HL-60 (cell line): Measurements from ENCODE around the gene VTI1A.

Experiments used
- DNase-seq, 2 experiments: peaks; one replicate each; pipeline ENCODE4 v3.0.0-alpha.2; 2010 to 2020; ENCODE audit warnings: low read depth in 1 of 2, low spot score in 1 of 2
- H3K27ac ChIP-seq: fragments of 250-450 bp; sonication (Bioruptor Pico); replicated peaks from 2 replicates; pipeline ENCODE4 v1.5.1; 2020; ENCODE audit warnings: mild to moderate bottlenecking, moderate library complexity
- H3K27me3 ChIP-seq: fragments of 250-450 bp; sonication (Bioruptor Pico); 2 replicates; pipeline ENCODE4 v1.5.1; 2021; ENCODE audit warnings: mild to moderate bottlenecking, moderate library complexity; ENCODE audit not compliant: insufficient read depth, poor library complexity, severe bottlenecking
- H3K4me3 ChIP-seq: replicated peaks from 2 replicates; pipeline ENCODE4 v1.5.1; 2011; ENCODE audit warnings: mild to moderate bottlenecking, control low read depth, low read length; ENCODE audit not compliant: insufficient read depth
- GABPA ChIP-seq: IDR thresholded peaks from 2 replicates; pipeline ENCODE4 v1.6.1; 2012; ENCODE audit warnings: low read depth
- POLR2AphosphoS5 ChIP-seq: IDR thresholded peaks from 2 replicates; pipeline ENCODE4 v1.6.1; 2012; ENCODE audit warnings: low read depth
- SPI1 ChIP-seq: IDR thresholded peaks from 2 replicates; pipeline ENCODE4 v1.6.1; 2012; ENCODE audit warnings: low read depth, mild to moderate bottlenecking, borderline replicate concordance
- TF ChIP-seq, protein P1 (sequence below): IDR thresholded peaks from one replicate; pipeline ENCODE4 v1.5.1; 2011; ENCODE audit warnings: low read length, control low read depth, inconsistent platforms; ENCODE audit not compliant: insufficient read depth
- TF ChIP-seq, protein P2 (sequence below): IDR thresholded peaks from 2 replicates; pipeline ENCODE4 v1.6.1; 2012; ENCODE audit warnings: low read depth; ENCODE audit not compliant: insufficient replicate concordance

Gene VTI1A

DNA sequence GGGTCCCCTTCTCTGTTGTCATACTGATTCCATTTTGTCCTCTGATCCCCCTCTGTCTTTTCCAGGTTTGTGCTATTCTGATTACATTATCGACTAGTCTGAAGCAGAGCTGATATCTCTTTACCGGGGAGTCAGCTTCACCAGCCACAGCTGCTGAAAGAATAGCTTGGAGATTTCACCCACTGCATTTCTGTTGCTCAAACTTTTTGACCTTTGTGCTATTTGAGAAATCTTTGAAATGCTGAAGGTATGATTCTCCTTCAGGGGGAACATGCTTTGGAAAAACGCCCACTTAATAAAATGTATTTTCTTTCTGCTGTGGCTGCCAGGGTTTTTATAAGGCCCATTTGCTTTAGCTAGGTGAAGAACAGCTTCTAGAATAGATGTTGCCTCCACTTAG is 305.3 kb downstream of the VTI1A start:
- DNase-seq, result no peak
- Histone ChIP-seq H3K4me3 (no peak overlapping the region), H3K27ac (no peak overlapping the region), H3K27me3 (no peaks in the 10 kb centered on the region)
- TF ChIP-seq POLR2AphosphoS5, result no peak
- no peak for TF ChIP-seq SPI1
- TF ChIP-seq, protein P1, sequence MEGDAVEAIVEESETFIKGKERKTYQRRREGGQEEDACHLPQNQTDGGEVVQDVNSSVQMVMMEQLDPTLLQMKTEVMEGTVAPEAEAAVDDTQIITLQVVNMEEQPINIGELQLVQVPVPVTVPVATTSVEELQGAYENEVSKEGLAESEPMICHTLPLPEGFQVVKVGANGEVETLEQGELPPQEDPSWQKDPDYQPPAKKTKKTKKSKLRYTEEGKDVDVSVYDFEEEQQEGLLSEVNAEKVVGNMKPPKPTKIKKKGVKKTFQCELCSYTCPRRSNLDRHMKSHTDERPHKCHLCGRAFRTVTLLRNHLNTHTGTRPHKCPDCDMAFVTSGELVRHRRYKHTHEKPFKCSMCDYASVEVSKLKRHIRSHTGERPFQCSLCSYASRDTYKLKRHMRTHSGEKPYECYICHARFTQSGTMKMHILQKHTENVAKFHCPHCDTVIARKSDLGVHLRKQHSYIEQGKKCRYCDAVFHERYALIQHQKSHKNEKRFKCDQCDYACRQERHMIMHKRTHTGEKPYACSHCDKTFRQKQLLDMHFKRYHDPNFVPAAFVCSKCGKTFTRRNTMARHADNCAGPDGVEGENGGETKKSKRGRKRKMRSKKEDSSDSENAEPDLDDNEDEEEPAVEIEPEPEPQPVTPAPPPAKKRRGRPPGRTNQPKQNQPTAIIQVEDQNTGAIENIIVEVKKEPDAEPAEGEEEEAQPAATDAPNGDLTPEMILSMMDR, result no peak

DNA sequence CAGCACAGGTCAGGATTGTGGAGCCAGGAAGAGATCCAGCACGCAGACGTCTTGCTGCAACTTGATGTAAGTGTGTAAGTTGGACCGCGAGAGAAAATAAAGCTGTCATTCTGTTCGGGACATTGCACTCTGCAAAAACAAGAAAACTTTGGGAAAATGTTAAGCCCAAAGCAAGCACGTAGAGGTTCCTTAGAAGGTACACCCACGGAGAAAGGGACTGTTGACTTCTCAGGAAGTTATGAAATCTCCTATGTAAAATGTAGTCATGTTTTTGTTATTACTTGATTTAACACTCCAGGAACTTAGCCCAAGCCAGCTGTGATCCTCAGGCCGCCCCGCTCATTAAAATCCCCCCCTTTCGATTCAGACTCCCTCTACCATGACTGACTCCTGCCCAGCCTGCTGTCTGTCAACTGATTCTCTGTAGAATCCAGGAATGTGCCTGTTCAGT is 307.0 kb downstream of the VTI1A start:
- TF ChIP-seq POLR2AphosphoS5 (no peak), GABPA (no peak), SPI1 (no peak)
- TF ChIP-seq, protein P1, result no peak
- TF ChIP-seq, protein P2, sequence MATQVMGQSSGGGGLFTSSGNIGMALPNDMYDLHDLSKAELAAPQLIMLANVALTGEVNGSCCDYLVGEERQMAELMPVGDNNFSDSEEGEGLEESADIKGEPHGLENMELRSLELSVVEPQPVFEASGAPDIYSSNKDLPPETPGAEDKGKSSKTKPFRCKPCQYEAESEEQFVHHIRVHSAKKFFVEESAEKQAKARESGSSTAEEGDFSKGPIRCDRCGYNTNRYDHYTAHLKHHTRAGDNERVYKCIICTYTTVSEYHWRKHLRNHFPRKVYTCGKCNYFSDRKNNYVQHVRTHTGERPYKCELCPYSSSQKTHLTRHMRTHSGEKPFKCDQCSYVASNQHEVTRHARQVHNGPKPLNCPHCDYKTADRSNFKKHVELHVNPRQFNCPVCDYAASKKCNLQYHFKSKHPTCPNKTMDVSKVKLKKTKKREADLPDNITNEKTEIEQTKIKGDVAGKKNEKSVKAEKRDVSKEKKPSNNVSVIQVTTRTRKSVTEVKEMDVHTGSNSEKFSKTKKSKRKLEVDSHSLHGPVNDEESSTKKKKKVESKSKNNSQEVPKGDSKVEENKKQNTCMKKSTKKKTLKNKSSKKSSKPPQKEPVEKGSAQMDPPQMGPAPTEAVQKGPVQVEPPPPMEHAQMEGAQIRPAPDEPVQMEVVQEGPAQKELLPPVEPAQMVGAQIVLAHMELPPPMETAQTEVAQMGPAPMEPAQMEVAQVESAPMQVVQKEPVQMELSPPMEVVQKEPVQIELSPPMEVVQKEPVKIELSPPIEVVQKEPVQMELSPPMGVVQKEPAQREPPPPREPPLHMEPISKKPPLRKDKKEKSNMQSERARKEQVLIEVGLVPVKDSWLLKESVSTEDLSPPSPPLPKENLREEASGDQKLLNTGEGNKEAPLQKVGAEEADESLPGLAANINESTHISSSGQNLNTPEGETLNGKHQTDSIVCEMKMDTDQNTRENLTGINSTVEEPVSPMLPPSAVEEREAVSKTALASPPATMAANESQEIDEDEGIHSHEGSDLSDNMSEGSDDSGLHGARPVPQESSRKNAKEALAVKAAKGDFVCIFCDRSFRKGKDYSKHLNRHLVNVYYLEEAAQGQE, result no peak
- Histone ChIP-seq H3K27ac (peak overlapping the region; percentile 25), H3K4me3 (no peak overlapping the region), H3K27me3 (no peaks in the 10 kb centered on the region)
- DNase-seq, result peak in 1 of 2 experiments; percentile 2

DNA sequence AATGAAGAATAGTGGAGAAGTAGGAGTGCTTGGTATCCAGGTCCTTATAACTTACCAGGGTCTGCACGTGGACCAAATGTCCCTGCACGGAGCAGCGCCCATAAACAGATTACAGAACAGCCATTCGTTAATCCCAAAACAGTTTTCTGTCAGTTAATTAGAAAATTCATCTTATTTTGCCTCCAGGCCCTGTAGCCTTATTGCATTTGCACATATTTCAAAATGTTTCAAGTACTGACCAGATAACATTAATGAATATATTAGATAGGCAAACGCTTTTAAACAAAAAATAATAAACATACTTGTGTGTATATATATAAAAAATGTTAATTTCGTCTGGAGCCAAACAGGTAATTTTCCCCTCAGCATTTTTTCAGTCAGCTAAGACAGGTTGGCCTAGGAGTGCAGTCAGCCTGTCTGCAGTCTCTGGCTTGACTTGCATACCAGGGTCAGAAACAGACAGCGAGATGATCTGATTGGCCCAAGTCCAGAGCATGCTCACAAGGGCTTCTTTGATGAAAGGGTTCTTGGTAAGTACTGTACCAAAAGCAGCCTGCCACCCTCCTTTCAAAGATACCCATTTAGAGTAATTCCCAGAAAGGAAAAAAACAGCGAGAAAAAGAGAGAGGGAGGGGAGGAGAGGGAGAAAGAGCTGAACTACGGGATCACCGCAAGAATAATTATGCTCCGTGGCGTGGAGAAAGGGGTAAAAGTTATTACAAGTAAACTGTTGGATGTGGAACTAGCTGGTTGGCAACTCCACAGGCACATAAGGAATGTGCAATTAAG is 308.6 kb downstream of the VTI1A start:
- TF ChIP-seq GABPA, result no peak
- TF ChIP-seq SPI1, result no peak
- TF ChIP-seq, protein P2, result no peak
- TF ChIP-seq POLR2AphosphoS5, result no peak
- TF ChIP-seq, protein P1, result no peak
- Histone ChIP-seq H3K27me3 (no peaks in the 10 kb centered on the region), H3K27ac (no peak overlapping the region), H3K4me3 (no peak overlapping the region)
- no peak for DNase-seq

DNA sequence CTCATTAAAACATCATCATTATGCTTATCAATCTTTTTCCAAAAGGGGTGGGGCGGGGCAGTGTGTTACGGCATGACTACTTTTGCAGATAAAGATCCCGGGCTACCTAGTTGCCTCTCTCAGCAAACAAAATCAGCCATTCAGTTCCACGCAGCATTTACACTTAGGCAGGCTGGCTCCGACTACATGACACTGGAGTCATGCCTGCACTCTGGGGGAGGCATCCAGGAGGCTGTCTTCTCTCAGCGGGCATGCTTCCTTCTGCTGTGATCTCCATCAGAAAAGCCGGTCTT is 309.2 kb downstream of the VTI1A start:
- TF ChIP-seq, protein P1, result no peak
- TF ChIP-seq GABPA (no peak), SPI1 (no peak), POLR2AphosphoS5 (no peak)
- TF ChIP-seq, protein P2, result no peak
- H3K4me3 ChIP-seq, result no peak overlapping the region
- no peak for DNase-seq
- H3K27ac ChIP-seq, result no peak overlapping the region
- H3K27me3 ChIP-seq, result no peaks in the 10 kb centered on the region
